ENCODE results near the gene MYRFL. TPM values are rescaled to one million over a fixed set of nuclear protein-coding genes. Genes with fewer than 3 reads are reported as not detected.
A peak's percentile ranks its signal among the peaks of the same experiment; 100 is the strongest.

MYRFL gene
- total RNA-seq, 1 donor from 2014 or later, result not detected

DNA sequence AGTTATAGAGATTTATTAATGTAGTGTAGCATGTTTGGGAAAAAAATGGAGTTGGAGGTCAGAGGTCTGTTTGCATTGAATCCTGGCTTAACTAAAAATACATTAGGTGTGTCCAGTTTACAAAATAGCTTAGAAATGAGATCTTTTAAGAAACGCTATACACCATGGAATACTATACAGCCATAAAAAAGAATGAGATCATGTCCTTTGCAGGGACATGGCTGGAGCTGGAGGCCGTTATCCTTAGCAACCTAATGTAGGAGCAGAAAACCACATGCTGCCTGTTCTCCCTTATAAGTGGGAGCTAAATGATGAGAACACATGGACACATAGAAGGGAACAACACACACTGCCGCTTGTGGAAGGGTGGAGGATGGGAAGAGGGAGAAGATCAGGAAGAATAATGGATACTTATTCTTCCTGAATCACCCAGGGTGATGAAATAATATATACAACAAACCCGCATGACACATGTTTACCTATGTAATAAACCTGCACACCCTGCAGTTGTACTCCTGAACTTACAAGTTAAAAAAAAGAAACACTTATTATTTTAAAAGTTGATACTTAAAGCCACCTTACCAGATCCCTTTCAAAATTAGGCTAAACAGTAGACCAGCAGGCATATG lies 14.0 kb upstream of the MYRFL start:
- Histone ChIP-seq H3K4me1 (no peaks in the 10 kb centered on the region), H3K27me3 (ENCODE audit: low read depth) (no peaks in the 10 kb centered on the region)
- intact Hi-C loops (cut with DNase I), result no loop called here

DNA sequence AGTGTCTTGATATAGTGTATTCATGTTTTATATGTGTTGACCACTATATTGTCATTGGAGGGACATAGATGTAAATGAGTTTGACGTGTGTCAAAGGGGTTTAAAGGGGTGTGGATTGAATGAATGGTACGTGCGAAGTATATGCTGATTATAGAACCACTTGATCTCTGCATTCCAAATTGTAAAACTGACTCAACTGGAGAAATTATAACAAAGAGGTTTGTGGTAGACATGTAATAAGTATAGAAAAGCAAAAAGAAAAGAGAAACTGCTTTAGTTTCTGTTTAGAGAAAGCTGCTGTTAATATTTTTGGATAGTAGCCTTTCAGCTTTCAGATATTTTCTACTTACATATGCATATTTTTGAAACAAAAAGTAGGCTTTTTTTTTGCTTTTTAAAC lies 8.9 kb upstream of the MYRFL start:
- Histone ChIP-seq H3K36me3 (peaks cover 7% of the 10 kb centered on the region), H3K4me3 (no peak overlapping the region), H3K27ac (no peak overlapping the region), H3K4me1 (no peaks in the 10 kb centered on the region), H3K9me3 (no peaks in the 10 kb centered on the region), H3K27me3 (ENCODE audit: low read depth) (no peaks in the 10 kb centered on the region)
- intact Hi-C loops (cut with DNase I), result no loop called here
- no peak for ATAC-seq
- no peak for DNase-seq
- TF ChIP-seq, protein P1, sequence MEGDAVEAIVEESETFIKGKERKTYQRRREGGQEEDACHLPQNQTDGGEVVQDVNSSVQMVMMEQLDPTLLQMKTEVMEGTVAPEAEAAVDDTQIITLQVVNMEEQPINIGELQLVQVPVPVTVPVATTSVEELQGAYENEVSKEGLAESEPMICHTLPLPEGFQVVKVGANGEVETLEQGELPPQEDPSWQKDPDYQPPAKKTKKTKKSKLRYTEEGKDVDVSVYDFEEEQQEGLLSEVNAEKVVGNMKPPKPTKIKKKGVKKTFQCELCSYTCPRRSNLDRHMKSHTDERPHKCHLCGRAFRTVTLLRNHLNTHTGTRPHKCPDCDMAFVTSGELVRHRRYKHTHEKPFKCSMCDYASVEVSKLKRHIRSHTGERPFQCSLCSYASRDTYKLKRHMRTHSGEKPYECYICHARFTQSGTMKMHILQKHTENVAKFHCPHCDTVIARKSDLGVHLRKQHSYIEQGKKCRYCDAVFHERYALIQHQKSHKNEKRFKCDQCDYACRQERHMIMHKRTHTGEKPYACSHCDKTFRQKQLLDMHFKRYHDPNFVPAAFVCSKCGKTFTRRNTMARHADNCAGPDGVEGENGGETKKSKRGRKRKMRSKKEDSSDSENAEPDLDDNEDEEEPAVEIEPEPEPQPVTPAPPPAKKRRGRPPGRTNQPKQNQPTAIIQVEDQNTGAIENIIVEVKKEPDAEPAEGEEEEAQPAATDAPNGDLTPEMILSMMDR (IDR thresholded peaks at IDR 0.05), result no peak

More for the DNA sequence above, 14.0 kb upstream of the MYRFL start:
- no peak overlapping the region for H3K27ac ChIP-seq
- H3K9me3 ChIP-seq, result no peaks in the 10 kb centered on the region
- no peak overlapping the region for H3K4me3 ChIP-seq
- no peak for ATAC-seq
- DNase-seq, result no peak
- TF ChIP-seq, protein P1 (IDR thresholded peaks at IDR 0.05), result no peak
- peaks cover 7% of the 10 kb centered on the region for H3K36me3 ChIP-seq

DNA sequence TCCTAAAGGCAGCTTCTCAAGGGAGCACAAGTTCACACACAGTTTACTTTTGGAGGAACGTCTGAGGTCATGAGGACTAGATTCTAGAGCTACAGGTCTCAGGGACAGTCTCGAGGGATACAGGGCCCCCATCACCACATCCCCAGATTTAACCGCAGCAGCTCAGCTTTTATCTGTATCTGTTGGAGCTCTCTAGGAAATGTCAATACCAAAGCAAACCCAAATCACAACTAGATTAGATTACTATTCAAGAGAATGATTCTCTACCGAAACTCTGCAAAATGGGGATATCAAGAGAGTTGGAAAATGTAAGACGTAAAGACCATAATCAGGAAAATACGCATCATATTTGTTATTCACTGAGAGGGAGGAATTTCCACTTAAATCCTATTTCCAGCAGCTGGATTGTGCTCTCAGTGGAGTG lies 4.0 kb upstream of the MYRFL start:
- Histone ChIP-seq H3K9me3 (no peaks in the 10 kb centered on the region), H3K4me3 (no peak overlapping the region), H3K27ac (no peak overlapping the region), H3K27me3 (ENCODE audit: low read depth) (no peaks in the 10 kb centered on the region), H3K36me3 (no peaks in the 10 kb centered on the region), H3K4me1 (peaks cover 7% of the 10 kb centered on the region)
- TF ChIP-seq, protein P1 (IDR thresholded peaks at IDR 0.05), result no peak
- ATAC-seq (no peak), DNase-seq (no peak)
- intact Hi-C loops (cut with DNase I), result no loop called here

DNA sequence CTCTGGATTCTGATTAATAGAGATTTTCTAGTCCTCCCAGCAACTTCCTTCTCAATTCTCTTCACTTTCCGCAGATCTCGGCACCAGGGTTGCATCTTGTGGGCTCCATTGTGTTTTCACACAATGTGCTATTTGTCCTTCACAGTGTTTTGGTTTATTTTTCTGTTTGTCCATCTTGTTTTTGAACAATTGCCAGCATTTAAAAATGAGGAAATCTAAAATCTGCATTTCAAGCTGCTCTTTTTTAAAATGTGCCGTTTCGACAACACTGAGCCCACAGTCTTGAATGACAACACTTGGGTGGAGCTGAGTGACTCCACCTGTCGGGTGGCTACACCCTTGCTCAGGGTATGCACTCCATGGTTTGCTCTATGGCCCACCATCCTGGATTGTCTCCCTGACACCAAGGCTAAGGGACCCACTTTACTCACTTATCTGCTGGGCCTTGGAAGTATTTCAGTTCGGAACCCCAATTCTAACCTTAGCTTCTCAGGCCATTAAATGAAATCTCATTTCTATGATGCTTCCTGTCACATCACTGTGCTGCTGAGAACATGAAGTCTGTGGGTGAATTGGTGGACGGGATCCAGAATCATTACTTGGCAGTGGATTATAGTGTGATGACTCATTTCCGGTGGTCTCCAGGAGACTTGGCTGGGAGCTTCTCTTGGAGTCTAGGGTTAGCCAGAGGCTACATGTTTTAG lies 3.4 kb upstream of the MYRFL start:
- DNase-seq (no peak), ATAC-seq (peak; percentile 54 to 62)
- Histone ChIP-seq H3K27ac (peak overlapping the region; percentile 31), H3K4me3 (no peak overlapping the region), H3K27me3 (ENCODE audit: low read depth) (no peaks in the 10 kb centered on the region), H3K4me1 (peaks cover 7% of the 10 kb centered on the region), H3K36me3 (no peaks in the 10 kb centered on the region), H3K9me3 (no peaks in the 10 kb centered on the region)
- intact Hi-C loops (cut with DNase I), result no loop called here
- TF ChIP-seq, protein P1 (IDR thresholded peaks at IDR 0.05), result no peak

DNA sequence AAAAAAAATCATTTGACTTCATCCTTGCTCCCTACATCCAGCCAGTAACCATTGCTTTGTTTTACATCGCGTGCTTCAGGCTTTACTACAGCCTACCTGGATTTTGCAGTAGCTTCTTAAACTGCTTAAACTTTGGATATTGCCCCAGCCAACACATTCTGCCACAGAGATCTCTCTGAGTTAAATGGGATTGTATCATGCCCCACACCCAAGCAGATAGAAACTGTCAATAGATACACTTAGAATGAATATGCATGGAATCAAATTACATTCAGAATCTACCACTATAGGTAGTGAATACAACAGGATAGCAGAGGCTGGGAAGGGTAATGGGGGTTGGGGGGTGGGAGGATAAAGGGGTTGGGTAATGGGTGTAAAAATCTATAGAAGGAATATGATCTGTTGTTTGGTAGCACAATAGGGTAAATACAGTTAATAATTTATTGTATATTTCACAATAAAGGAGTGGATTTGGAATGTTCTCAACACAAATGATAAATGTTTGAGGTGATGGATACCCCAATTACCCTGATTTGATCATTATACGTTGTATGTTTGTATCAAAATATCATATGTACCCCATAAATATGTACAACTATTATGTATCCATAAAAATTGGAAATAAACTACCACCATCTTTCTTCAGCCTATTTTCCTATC lies 2.7 kb upstream of the MYRFL start:
- no peak overlapping the region for H3K27ac ChIP-seq
- no peaks in the 10 kb centered on the region for H3K27me3 ChIP-seq (ENCODE audit: low read depth)
- intact Hi-C loops (cut with DNase I), result no loop called here
- DNase-seq (no peak), ATAC-seq (no peak)
- peaks cover 7% of the 10 kb centered on the region for H3K4me1 ChIP-seq
- no peaks in the 10 kb centered on the region for H3K9me3 ChIP-seq
- H3K36me3 ChIP-seq, result no peaks in the 10 kb centered on the region
- H3K4me3 ChIP-seq, result no peak overlapping the region
- TF ChIP-seq, protein P1 (IDR thresholded peaks at IDR 0.05), result no peak

Data from lower lobe of right lung (tissue), 2 donors.